Omental fat pad (tissue), 4 donors: ENCODE data around the gene GARNL3. TPM values are rescaled to one million over a fixed set of nuclear protein-coding genes. Genes with fewer than 3 reads are reported as not detected.

Experiments
- ATAC-seq: fragments of 150-250 bp; one replicate; pipeline ENCODE4 v1.9.1; 2016; ENCODE audit warnings: mild to moderate bottlenecking, moderate library complexity; ENCODE audit not compliant: low FRiP score
- DNase-seq: peaks from one replicate; pipeline ENCODE4 v3.0.0-alpha.2; 2019; ENCODE audit warnings: low spot score
- total RNA-seq, 4 donors: library from RNA; depleted of rRNA; stranded (reverse); fragments of >200 nt; gene quantifications; one replicate each; pipeline ENCODE4 v1.1.0, GENCODE V29; 2016
- TF ChIP-seq, protein P1 (sequence below), 3 donors: fragments of 450-650 bp; IDR thresholded peaks; one replicate each; pipeline ENCODE4 v1.5.1; 2016 to 2017; ENCODE audit warnings: antibody characterized with exemption in 3 of 3, mild to moderate bottlenecking in 3 of 3, moderate library complexity in 2 of 3

GARNL3 gene
- total RNA-seq, 4 donors from 2014 or later = 10.0 to 27.0 (median 15.7) TPM

DNA sequence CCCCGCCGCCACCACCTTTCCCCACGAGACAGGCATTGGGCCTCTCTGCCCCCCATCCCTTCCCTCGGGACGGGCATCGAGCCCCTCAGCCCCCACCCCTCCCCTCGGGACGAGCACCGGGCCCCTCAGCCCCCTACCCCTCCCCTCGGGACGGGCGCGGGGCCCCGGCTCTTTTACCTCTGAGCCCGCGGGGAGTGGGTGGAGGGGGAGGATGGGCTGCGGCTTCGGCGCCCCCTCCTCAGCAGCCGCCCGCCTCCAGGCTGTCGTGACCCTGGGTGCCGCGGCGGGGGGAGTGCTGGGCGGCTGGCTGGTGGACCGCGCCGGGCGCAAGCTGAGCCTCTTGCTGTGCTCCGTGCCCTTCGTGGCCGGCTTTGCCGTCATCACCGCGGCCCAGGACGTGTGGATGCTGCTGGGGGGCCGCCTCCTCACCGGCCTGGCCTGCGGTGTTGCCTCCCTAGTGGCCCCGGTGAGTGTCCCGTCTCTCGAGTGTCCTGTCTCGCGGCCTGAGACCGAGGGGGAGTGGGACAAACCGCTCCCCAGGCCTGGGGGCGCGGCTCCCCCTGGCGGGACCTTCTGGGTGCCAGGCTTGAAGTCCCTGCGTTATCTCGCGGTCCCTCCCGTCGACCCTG, 133.2 kb downstream of the GARNL3 start:
- TF ChIP-seq, protein P1, sequence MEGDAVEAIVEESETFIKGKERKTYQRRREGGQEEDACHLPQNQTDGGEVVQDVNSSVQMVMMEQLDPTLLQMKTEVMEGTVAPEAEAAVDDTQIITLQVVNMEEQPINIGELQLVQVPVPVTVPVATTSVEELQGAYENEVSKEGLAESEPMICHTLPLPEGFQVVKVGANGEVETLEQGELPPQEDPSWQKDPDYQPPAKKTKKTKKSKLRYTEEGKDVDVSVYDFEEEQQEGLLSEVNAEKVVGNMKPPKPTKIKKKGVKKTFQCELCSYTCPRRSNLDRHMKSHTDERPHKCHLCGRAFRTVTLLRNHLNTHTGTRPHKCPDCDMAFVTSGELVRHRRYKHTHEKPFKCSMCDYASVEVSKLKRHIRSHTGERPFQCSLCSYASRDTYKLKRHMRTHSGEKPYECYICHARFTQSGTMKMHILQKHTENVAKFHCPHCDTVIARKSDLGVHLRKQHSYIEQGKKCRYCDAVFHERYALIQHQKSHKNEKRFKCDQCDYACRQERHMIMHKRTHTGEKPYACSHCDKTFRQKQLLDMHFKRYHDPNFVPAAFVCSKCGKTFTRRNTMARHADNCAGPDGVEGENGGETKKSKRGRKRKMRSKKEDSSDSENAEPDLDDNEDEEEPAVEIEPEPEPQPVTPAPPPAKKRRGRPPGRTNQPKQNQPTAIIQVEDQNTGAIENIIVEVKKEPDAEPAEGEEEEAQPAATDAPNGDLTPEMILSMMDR (IDR thresholded peaks at IDR 0.05) = no peak
- DNase-seq (no peak), ATAC-seq (no peak)

DNA sequence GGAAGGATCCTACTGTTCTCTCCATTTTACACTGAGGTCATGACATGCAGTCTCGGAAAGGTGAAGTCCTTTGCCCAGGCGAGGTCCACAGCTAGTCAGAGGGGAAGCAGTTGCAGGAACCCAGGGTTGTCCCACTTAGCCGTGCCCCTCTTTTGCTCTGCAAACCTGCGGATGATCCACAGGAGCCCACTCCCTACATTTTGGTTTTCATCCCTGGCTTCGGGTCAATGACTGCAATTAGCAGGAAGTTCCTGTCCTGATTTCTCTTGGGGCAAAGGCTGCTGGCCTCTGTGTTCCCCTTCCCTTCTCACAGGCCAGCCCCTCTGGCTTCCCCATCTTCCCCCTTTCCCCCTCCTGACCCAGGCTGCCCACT, 133.7 kb downstream of the GARNL3 start:
- TF ChIP-seq, protein P1 (IDR thresholded peaks at IDR 0.05) = no peak
- ATAC-seq (no peak), DNase-seq (no peak)

DNA sequence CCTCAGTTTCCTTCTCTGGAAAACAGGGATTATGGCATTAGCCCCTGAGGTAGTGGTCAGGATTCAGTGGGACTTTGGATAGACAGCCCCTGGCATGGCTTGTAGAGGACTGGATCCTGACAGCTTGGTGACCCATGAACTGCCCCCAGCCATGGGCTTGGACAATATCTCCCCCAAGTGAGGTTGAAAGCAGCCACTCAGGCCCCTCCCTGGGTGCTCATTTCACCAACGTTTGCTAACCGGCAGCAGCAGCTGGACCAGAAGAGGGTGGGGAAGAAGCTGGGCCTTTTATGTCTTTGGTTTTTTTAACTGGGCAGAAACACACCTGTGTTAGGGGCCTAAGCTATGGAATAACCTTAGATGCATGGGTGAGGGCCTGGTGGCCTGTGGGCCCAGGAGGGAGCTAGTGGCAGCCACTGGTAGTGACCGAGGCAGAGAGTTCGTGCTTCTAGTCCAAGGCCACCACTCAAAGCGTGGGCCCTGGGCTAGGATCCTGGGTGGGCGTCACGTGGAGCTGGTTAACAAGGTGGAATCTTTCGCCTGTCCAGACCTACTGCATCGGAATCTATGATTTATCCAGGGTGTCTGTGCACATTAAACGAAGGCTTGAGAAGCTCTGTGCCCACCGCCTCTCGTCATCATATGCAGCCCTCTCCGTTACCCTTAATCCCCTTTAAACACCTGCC, 134.3 kb downstream of the GARNL3 start:
- no peak for DNase-seq
- TF ChIP-seq, protein P1 (IDR thresholded peaks at IDR 0.05) = no peak
- ATAC-seq = no peak

DNA sequence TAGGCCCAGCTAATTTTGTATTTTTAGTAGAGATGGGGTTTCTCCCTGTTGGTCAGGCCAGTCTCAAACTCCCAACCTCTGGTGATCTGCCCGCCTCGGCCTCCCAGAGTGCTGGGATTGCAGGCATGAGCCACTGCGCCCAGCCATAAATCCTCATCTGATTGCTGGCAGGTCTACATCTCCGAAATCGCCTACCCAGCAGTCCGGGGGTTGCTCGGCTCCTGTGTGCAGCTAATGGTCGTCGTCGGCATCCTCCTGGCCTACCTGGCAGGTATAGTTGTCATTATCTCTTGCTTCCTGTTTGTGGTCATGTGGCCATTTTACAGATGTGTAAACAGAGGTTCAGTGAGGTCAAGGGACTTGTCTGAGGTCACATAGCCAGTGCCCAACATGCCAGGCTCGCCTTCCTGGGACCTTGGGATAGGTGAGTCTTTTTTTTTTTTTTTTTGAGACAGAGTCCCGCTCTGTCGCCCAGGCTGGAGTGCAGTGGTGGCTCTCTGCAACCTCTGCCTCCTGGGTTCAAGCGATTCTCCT, 135.2 kb downstream of the GARNL3 start:
- no peak for DNase-seq
- no peak for ATAC-seq
- TF ChIP-seq, protein P1 (IDR thresholded peaks at IDR 0.05) = no peak

DNA sequence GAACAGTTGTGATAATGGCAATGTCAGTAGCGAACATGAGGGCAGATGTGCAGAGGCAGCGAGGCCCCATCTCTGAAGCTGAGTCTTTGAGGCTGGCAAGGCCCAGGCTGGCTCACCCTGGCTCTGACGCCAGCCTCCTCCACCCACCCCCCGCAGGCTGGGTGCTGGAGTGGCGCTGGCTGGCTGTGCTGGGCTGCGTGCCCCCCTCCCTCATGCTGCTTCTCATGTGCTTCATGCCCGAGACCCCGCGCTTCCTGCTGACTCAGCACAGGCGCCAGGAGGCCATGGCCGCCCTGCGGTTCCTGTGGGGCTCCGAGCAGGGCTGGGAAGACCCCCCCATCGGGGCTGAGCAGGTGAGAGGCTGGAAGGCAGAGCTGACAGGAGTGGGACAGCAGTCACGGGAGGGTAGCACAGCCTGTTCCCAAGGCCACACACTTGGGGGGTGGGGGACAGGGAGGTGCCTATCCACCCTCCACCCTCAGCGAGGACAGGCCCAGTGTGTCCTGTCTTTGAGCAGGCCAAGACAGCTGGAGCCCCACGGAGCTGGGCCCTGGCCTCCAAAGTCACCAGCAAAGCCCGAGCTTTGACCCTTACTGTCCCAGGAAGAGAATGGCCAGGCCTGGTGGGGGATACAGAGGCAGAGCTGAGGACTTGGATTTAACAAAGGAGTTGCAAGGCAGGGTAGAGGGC, 138.0 kb downstream of the GARNL3 start:
- no peak for DNase-seq
- TF ChIP-seq, protein P1 (IDR thresholded peaks at IDR 0.05) = no peak
- ATAC-seq = no peak

DNA sequence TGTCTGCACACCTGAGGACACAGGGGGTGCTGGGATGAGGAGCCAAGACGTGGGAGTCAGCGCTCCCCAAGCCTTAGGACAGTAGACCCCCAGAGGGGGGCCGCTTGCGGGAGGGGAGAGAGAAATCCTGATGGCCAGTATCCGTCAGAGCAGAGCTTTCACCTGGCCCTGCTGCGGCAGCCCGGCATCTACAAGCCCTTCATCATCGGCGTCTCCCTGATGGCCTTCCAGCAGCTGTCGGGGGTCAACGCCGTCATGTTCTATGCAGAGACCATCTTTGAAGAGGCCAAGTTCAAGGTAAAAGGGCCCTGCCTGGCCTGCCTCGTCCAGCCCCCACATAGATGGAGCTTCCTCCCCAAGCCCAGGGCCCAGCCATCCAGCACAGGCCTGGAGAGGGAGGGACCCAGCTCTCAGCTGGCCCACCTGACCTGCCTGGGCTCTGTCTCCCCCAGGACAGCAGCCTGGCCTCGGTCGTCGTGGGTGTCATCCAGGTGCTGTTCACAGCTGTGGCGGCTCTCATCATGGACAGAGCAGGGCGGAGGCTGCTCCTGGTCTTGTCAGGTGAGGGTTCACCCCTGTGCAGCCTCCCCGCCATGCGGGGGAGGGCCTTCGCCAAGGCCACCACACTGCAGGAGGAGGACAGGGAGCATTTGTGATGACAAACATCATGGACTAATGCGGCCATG, 139.1 kb downstream of the GARNL3 start:
- TF ChIP-seq, protein P1 (IDR thresholded peaks at IDR 0.05) = no peak
- ATAC-seq (no peak), DNase-seq (no peak)
